ENCODE results near the gene PRKN.

The PRKN gene

DNA sequence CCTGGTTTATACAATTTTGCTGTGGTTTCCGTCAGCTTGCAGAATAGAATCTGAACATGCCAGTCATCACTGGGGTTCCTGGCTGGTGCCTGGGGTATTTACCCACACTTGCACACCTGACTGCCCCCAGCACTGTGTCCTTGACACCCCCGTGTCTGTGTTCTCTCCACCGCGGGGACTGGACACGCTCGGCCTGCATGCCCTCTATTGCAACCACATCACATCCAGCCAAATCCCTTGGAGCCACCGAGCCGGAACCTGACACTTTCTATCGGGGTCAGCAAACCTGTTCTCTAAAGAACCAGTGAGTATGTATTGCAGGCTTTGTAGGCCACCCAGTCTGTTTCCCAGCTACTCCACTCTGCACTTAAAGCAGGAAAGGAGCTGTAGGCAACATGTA is 527.5 kb downstream of the PRKN start:
- no peak for DNase-seq (ENCODE audit: low read depth in 2 of 2, low spot score in 1 of 2)

DNA sequence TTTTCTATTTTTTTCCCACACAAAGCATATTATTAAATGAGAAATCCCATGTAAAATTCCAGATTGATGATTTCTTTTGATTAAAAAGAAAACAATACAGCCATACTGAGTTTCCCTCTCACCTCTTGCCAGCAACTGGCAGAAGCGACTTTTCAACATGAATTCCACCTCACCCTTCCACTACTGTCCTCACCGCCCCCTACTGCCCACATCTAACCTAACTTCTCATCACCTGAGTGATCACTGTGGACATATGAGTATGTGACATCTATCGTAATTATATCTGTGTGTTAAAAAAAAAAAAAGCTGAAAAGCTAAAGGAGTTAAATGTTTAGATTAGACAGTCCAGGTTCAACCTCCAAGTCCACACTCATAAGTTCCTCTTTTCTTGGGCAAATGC is 528.6 kb downstream of the PRKN start:
- DNase-seq (ENCODE audit: low read depth in 2 of 2, low spot score in 1 of 2) = no peak

DNA sequence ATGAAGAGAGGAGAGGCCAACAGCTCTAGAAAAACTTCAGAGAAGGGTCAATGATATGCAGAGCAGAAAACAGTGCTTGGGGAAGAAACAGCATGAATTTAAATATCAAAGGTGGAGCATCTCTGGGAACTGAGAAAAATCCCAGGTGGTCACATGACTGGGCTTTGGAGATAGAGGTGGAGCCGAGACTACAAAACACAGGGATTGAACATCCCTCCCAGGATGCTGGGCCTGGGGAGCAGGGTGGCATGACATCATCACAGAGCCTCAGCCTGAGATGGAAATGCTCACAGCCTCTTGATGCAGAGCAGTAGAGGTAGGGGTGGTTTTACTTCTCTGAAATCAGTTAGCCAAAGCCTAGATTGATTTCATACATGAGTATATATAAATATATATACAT is 529.5 kb downstream of the PRKN start:
- no peak for DNase-seq (ENCODE audit: low read depth in 2 of 2, low spot score in 1 of 2)

DNA sequence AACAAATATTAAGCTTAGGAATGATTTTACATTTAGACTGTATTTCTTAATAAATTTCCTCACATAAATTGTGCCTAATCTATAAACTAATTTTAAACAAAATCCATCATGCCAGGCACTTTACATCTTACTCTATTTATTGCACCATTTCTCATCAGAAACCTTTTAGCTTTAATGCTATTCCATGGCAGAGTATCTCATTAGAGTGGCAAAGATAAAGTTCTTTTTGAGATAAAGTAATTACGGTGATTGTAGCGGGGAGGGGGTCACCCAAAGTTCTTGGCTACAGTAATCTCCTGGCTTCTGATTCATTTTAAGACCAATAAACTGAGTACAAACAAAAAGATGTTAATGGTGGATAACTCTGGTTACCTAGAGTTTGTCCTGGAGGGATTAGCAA is 532.1 kb downstream of the PRKN start:
- DNase-seq (ENCODE audit: low read depth in 2 of 2, low spot score in 1 of 2) = no peak

DNA sequence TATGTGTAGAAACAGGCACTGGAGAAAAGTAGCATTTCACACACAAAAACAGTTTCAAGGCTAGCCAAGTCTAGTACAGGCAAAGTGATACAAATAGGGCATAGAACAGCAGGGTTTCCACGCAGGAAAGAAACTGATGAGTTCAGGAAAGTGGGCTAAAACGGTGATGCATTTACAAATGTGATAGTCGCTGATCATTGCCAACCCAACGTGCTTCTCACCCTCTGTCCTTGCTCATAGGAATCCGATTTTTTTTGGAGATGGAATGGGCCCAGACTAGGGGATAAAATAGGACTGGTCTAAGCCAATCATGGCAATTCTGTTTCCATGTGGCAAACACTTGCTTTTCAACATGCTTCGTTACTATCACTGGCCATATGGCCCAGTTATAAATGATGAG is 536.6 kb downstream of the PRKN start:
- no peak for DNase-seq (ENCODE audit: low read depth in 2 of 2, low spot score in 1 of 2)

DNA sequence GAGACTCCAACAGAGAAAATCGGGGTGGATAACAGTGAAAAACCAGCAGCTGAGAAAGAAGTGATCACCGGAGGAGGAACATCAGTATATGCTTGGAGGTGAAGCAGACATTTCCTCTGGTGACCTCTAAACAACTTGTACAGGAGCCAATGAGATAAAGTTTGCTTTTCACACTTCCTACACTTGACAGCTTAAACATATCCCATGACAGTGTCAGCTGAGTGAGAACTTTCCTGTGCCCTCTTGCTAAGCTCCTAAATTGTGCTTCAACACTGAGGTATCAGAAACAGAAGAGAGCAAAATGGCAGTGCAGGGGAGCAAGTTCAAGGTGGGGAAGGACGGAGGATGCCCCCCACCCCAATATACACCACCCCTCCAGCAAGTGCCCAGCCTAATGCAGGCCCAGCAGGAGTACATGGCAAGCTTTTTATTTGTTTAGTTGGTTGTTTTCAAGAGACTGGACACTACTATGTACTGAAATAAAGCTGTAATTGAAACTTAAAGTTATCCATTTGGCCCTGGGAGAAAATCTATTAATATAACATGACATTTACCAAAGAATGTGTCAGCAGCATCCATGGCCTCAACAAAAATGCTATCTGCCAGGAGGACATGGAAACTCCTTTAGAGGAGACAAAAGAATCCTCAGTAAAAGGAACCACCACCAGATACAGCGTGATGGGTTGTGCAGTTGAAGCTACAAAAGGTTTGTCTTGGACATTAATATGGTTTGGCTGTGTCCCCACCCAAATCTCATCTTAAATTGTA is 540.2 kb downstream of the PRKN start:
- DNase-seq (ENCODE audit: low read depth in 2 of 2, low spot score in 1 of 2) = no peak

DNA sequence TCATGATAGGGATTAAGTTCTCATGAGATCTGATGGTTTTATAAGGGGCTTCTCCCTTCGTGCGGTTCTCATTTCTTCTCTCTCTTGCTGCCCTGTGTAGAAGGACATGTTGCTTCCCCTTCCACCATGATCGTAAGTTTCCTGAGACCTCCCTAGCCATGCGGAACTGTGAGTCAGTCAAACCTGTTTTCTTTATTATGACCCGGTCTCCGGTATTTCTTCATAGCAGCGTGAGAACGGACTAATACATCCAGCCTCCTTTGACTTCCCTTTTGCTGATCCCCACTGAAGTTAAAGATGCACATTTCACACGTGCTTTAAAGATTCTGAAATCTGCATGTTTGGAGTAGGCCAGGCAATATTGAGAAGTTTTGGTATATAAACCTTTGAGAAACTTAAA is 543.1 kb downstream of the PRKN start:
- no peak for DNase-seq (ENCODE audit: low read depth in 2 of 2, low spot score in 1 of 2)

DNA sequence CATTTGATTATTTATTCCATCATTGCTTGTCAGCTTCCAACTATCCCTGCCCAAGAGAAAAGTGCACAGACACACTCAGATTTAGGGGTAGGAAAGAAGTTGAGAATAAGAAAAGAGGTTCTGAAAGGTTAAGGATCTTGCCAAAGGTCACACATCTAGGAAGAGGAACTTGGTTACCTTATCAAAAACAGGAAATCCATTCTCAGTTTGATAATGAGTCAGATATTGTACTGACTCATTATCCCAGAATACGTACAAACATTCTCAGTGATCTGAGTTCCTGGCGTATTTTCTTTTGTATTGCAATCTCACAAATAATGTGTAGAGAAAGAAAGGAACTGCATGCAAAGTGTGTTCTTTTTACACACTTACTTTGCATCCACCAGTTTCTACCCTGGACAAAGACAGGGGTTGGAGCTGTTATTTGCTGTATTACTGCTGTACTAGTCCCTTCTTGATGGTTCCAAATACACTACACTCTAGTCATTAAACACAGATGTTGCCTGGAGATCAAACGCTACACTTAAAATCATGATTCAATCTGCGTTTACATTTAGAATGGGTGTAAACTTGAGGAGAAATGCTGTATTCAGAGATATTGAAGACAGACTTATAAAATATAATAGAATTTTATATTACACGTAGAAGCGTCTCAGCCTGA is 545.7 kb downstream of the PRKN start:
- DNase-seq (ENCODE audit: low read depth in 2 of 2, low spot score in 1 of 2) = no peak

DNA sequence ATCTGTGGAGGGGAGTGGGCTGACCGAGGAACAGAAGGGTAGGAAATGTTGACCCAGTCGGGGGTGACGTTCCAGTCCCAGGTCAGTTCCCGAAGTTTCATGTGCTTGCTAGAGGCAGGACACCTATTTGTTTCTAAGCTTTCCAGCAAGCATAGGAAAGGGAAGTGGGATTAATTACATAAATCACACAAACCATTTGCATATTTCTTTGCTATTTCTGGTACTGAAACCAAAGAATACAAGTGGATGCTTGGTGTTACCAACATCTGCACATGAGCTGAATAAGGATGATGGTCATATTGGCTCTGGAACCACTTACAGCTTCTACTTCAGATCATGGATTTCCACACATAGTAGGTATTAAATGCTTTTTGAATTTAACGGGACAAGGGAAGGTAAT is 546.5 kb downstream of the PRKN start:
- no peak for DNase-seq (ENCODE audit: low read depth in 2 of 2, low spot score in 1 of 2)

DNA sequence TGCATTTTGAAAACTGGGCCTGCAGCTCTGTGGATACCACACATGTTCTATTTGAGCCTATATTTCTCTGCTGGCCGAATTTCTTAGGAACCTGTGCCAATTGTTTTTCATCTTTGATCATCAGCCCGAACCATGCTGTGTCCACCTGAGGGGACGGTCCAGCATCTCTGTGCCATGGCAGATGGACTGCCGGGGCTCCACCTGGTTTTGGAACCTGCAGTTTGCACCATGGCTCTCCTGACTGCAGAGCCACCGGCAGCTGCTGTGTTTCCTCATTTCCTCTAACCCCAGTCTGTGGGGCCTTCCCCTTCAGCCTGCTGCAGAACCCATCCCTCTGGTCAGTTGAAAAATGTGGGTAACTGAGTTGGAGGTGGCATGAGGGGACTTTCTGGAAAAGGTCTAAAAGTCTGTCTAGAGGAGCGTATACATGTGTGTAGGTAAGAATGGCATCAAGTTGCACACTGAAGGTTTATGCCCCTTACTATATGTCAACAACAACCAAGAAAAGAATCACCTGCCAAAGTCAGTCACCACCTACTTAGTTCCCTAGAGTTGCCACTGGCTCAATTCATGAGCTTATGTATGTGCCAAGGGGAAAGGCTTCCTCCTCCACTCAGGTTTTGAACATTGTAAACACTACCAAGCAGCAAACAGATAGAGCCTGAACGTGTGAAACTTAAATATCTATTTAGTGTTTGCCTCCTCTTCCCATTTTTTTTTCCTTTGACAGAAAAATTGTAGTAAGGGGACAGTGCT is 548.2 kb downstream of the PRKN start:
- no peak for DNase-seq (ENCODE audit: low read depth in 2 of 2, low spot score in 1 of 2)

DNA sequence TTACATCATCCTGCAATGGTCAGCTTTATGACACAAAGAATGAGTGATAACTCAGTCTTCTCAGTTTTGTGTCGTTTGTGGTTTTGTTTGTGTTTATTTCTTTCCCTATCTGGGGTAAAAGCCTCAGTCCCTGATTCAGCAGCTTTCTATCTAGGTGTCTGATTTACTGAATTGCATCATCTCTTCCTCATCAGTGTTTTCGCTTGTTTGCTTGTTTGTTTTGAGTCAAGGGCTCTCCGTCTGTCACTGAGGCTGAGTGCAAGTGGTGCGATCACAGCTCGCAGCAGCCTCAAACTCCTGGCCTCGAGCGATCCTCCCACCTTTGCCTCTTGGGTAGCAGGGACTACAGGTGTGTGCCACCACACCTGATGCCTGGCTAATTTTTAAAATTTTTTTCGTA is 548.9 kb downstream of the PRKN start:
- no peak for DNase-seq (ENCODE audit: low read depth in 2 of 2, low spot score in 1 of 2)

DNA sequence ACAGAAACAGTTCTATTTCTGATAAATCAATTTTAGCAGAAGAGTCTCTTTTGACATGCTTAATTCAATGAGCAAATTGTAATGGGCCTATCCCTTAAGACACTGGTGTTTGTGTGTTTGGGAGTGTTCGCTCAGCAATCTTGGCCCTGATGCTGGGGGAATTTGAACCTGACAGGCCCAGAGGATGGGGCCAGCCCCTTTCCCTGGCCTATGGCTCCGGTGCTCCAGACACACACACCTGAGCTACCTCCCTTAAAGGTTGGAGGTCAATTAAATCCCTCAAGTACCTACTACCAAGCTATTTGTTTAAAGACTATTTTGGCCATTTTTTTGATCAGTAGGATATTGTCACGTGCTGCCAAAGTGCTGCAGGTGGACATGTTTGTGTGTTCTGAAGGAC is 549.3 kb downstream of the PRKN start:
- DNase-seq (ENCODE audit: low read depth in 2 of 2, low spot score in 1 of 2) = no peak

DNA sequence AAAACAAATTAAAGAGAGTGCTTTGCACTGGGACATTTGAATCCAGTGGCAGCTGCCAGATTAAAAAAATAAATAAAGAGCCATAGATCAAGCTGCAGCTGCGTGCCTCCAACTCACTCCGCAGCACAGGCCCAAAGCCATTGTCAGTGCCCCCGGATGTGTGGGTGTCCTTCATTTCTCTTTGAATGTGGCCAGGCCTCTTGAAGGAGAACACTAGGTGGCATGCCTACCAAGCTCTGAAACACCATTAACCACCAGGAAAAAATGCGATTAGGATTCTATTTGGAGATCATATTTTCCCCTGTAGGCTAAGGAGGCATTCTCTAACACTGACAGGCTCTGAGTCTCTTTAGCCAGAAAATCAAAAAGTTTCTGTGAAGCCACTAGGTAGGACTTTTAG is 549.8 kb downstream of the PRKN start:
- DNase-seq (ENCODE audit: low read depth in 2 of 2, low spot score in 1 of 2) = no peak

DNA sequence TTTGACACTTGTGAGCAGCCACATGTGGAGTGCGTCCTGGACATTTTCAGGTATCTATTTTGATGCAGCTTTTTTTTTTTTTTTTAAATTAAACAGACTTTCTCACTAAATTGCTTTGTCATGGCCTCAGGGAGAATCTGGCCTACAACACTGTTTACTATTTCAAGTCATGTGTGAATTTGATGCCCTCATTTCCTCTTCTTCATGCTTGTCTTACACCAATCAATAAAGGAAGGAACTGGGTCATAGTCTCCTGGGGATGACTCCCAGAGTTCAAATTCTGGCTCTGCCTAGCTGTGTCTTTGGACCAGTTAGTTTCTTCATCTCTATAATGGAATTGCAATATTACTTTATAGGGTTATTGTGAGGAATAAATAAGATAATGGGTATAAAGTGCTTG is 554.1 kb downstream of the PRKN start:
- no peak for DNase-seq (ENCODE audit: low read depth in 2 of 2, low spot score in 1 of 2)

DNA sequence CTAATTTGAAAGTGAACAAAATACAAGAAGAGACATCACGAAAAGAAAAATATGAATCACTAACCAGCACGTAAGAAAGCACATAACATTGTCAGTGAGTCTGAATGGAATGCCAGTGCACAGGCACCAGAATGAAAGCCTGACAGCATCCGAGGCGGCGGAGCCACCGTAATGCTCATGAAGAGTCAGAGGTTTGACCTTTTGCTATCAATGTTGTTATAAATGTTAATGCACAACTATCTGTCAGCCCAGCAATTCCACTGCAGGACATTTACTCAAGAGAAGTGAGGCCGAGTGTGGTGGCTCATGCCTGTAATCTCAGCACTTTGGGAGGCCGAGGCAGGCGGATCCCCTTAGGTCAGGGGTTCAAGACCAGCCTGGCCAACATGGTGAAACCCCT is 562.1 kb downstream of the PRKN start:
- DNase-seq (ENCODE audit: low read depth in 2 of 2, low spot score in 1 of 2) = no peak

DNA sequence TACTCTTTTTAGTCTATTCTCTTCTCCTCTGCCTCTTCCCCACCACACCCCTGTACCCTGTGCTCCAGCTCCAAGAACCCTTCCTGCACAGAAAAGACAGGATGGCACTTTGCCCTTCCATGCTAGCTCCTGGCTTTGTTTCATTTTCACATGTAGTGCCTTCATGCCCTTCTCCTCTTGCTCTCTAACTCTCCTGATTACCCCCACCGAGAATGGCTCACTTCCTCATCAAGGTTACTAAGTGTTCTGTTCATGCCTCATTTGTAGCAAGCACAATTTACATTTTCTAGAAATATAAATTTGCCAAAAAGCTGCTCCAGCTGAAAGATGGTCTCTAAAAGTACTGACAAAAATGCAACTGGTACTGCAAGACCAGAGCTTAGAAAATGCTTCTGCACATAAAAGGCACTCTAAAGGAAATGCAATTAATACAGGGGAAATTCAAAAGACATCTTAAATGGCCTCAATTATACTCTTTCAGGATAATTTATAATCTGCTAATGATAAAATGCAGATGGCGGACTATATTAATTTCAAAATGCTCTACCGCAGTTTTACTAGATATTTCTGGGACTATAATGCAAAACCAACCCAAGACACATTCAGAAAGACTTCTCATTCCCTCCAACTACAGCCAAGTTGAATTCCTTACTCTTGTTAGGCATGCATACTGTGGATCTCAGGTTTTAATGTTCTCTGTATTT is 570.2 kb downstream of the PRKN start:
- DNase-seq (ENCODE audit: low read depth in 2 of 2, low spot score in 1 of 2) = no peak

DNA sequence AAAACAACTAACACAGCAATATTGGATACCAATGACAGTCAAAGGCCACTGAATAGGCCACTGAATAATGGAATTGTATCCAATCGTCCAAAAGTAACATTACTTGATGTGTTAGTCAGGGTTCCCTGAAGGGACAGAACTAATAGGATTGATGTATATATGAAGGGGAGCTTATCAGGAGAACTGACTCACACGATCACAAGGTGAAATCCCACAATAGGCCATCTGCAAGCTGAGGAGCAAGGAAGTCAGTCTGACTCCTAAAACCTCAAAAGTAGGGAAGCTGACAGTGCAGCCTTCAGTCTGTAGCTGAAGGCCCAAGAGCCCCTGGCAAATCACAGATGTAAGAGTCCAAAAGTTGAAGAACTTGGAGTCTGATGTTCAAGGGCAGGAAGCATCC is 571.4 kb downstream of the PRKN start:
- no peak for DNase-seq (ENCODE audit: low read depth in 2 of 2, low spot score in 1 of 2)

DNA sequence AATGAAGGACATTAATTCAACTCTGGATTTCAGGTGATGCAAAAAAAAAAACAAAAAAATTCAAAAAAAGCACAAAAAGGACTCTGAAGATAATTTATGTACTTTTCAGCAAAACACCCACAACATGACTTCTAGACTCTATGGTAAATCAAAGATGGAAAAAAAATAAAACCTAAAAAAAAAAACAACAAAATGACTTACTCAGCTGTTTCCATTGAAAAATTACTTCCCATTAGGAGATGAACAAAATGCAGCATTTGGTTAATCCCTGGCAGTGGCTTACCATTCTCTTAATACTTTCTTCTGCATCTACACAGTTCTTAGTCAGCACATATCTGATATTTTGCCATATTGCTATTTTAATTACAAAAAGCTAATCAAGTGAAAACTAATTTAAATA is 572.6 kb downstream of the PRKN start:
- DNase-seq (ENCODE audit: low read depth in 2 of 2, low spot score in 1 of 2) = no peak

DNA sequence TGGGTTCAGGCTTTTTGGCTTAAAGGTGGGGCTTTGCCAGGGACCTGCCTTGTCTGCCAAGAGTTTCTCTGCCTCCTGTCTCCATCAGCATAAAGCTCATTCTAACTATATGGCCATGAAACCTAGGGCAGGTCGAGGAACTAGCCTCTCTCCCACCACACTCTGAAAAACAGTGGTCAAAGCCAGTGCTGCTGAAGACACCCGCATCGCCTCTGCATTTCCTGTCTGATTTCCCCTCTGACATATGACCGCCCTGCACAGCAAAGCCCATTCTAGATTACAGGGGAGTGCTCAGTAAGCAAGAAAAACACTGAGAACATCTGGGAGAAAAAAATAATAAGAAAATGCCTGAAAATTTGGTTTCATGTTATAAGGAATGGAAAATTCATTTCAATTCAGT is 573.6 kb downstream of the PRKN start:
- no peak for DNase-seq (ENCODE audit: low read depth in 2 of 2, low spot score in 1 of 2)

DNA sequence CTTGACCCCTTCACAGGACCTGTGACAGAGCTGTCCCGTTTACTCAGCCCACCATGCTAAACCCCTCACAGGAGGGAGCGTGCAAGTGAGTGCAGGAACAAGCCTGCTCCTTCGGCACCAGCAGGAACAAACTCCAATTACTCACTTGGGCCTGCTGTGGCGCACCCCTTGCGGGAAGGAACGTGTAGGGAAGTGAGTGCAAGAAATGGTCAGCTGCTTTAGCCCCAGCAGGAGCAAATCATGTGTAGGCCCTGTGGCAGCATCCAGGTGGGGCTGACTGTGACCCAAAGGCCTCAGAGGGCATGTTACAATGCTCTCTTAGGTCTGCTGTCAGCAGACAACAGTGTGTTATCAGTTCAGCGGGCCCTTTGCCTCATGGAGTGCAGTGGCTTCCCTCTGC is 574.4 kb downstream of the PRKN start:
- DNase-seq (ENCODE audit: low read depth in 2 of 2, low spot score in 1 of 2) = no peak

DNA sequence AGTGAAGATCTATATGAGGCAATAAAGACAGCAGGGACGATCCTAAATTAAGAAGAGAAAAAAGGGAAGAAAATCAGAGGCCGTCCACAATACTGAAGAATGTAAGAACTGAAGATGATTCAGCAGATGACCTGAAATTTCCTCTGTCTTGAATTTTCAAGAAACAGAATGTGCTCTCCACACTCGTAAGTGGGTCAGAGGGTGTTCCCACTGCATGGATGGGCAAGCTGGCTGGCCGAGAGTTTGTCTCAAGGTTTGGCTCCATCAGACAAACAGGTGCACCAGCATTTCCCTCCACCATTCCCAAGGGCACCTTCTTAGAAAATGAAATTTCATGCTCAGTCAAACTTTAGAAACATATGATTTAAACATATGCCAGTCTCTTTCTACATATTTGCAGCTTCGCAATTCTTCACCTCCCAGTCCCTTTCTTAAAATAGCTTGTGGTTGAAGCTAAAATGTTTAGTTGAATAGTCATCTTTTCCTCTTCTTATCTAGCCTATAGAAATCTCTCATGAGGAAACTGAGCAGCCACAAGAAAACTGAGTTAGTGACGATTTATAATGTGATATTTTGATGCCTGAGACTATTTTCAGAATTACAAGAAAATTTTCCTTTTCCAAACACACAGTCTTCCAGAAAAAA is 576.4 kb downstream of the PRKN start:
- no peak for DNase-seq (ENCODE audit: low read depth in 2 of 2, low spot score in 1 of 2)

Measured in stimulated activated CD8-positive, alpha-beta memory T cell treated with anti-CD3 and anti-CD28 coated beads, Interleukin-4, amount 100 ng/mL, for 1 hour (primary cell).